Vagina (tissue), 2 donors: Measurements from ENCODE around the gene TPPP. TPM values are rescaled to one million over a fixed set of nuclear protein-coding genes. Genes with fewer than 3 reads are reported as not detected.
"Not testable (repeated sequence)": the region's sequence is repeated elsewhere in the genome, so short reads cannot be mapped to it uniquely, and the experiment has no call there.

Experiments
- DNase-seq, 2 donors: peaks; one replicate each; pipeline ENCODE4 v3.0.0-alpha.2; 2017; ENCODE audit errors: extremely low spot score in 2 of 2
- H3K27ac ChIP-seq: fragments of 200-600 bp; sonication (generic); one replicate; pipeline ENCODE4 v1.5.1; 2019
- H3K27me3 ChIP-seq: fragments of 200-600 bp; sonication (generic); one replicate; pipeline ENCODE4 v1.5.1; 2019
- H3K36me3 ChIP-seq, 2 donors: fragments of 200-600 bp; sonication (generic); one replicate each; pipeline ENCODE4 v1.5.1; 2017 to 2019
- H3K4me1 ChIP-seq: fragments of 200-600 bp; sonication (generic); one replicate; pipeline ENCODE4 v1.5.1; 2019
- H3K4me3 ChIP-seq, 2 donors: fragments of 200-600 bp; sonication (generic); 1 replicate in 1 of 2; 2 replicates in 1 of 2; pipeline ENCODE4 v1.5.1; 2016 to 2019
- H3K9me3 ChIP-seq: fragments of 200-600 bp; sonication (generic); one replicate; pipeline ENCODE4 v1.5.1; 2019
- CTCF ChIP-seq, 3 experiments: fragments of 450-650 bp in 2 of 3; fragments of 200-600 bp in 1 of 3; sonication (generic) in 1 of 3; IDR thresholded peaks; one replicate each; pipeline ENCODE4 v1.5.1; 2017 to 2019; ENCODE audit warnings: antibody characterized with exemption in 3 of 3, mild to moderate bottlenecking in 2 of 3, moderate library complexity in 2 of 3
- POLR2A ChIP-seq, 2 donors: fragments of 450-650 bp; IDR thresholded peaks; one replicate each; pipeline ENCODE4 v1.6.1; 2017; ENCODE audit warnings: antibody characterized with exemption in 2 of 2, mild to moderate bottlenecking in 2 of 2, moderate library complexity in 2 of 2
- POLR2AphosphoS5 ChIP-seq, 2 donors: sonication (generic); formaldehyde crosslinking; IDR thresholded peaks; one replicate each; pipeline ENCODE4 v1.9.0; 2017; ENCODE audit warnings: antibody characterized with exemption in 2 of 2, mild to moderate bottlenecking in 2 of 2, low read depth in 1 of 2; ENCODE audit not compliant: insufficient read depth in 1 of 2
- intact Hi-C: fragments of 100-400 bp; cut with DNase I; formaldehyde crosslinking; loops from one replicate; pipeline ENCODE4 v1.15.1; 2023
- total RNA-seq: library from RNA; depleted of rRNA; stranded (reverse); fragments of >200 nt; gene quantifications from one replicate; pipeline ENCODE4 v1.2.3, GENCODE V29; 2016

Gene TPPP
- total RNA-seq, 1 donor from 2014 or later = 4.7 TPM

- Histone ChIP-seq H3K27ac (no peak overlapping the region), H3K9me3 (no peaks in the 10 kb centered on the region), H3K36me3 (no peaks in the 10 kb centered on the region), H3K4me3 (no peak overlapping the region), H3K27me3 (no peaks in the 10 kb centered on the region), H3K4me1 (no peaks in the 10 kb centered on the region)
- intact Hi-C loops = no loop called here
- TF ChIP-seq CTCF (IDR thresholded peaks at IDR 0.05) (no peak), POLR2A (IDR thresholded peaks at IDR 0.05) (no peak), POLR2AphosphoS5 (IDR thresholded peaks at IDR 0.05; ENCODE audit: insufficient read depth in 1 of 2, low read depth in 1 of 2) (no peak)
- DNase-seq = peak in 1 of 2 donors; percentile 83
Observed at GRCh38 chr5:685262-686171, 7.6 kb downstream of the TPPP start.

GRCh38 chr5:684751-685216 is 8.4 kb downstream of the TPPP start:
- intact Hi-C loops = no loop called here
- TF ChIP-seq POLR2AphosphoS5 (IDR thresholded peaks at IDR 0.05; ENCODE audit: insufficient read depth in 1 of 2, low read depth in 1 of 2) (no peak), POLR2A (IDR thresholded peaks at IDR 0.05) (no peak)
- H3K9me3 ChIP-seq = no peaks in the 10 kb centered on the region
- H3K27ac ChIP-seq = no peak overlapping the region
- no peaks in the 10 kb centered on the region for H3K27me3 ChIP-seq
- no peak overlapping the region for H3K4me3 ChIP-seq
- H3K36me3 ChIP-seq = no peaks in the 10 kb centered on the region
- H3K4me1 ChIP-seq = no peaks in the 10 kb centered on the region
- DNase-seq = no peak

GRCh38 chr5:683551-684481 is 9.3 kb downstream of the TPPP start:
- Histone ChIP-seq H3K27ac (no peak overlapping the region), H3K36me3 (no peaks in the 10 kb centered on the region), H3K4me3 (no peak overlapping the region), H3K27me3 (no peaks in the 10 kb centered on the region), H3K9me3 (no peaks in the 10 kb centered on the region), H3K4me1 (no peaks in the 10 kb centered on the region)
- DNase-seq = peak in 1 of 2 donors; percentile 80
- no peak for TF ChIP-seq POLR2A (IDR thresholded peaks at IDR 0.05)
- no peak for TF ChIP-seq POLR2AphosphoS5 (IDR thresholded peaks at IDR 0.05; ENCODE audit: insufficient read depth in 1 of 2, low read depth in 1 of 2)
- no peak for TF ChIP-seq CTCF (IDR thresholded peaks at IDR 0.05)
- intact Hi-C loops = no loop called here

- H3K4me1 ChIP-seq, H3K36me3 ChIP-seq, H3K4me3 ChIP-seq, H3K27ac ChIP-seq, intact Hi-C loops, H3K9me3 ChIP-seq, H3K27me3 ChIP-seq: not testable (repeated sequence)
- peak in 1 of 2 donors; percentile 74 for DNase-seq
Observed at GRCh38 chr5:682651-683358, 10.3 kb downstream of the TPPP start.

GRCh38 chr5:682216-682615 is 10.9 kb downstream of the TPPP start:
- H3K27me3 ChIP-seq, H3K4me1 ChIP-seq, H3K4me3 ChIP-seq, H3K27ac ChIP-seq, intact Hi-C loops, H3K36me3 ChIP-seq, DNase-seq, H3K9me3 ChIP-seq: not testable (repeated sequence)

- H3K4me1 ChIP-seq, intact Hi-C loops, H3K36me3 ChIP-seq, H3K4me3 ChIP-seq, H3K27ac ChIP-seq, H3K9me3 ChIP-seq, H3K27me3 ChIP-seq: not testable (repeated sequence)
- peak in 1 of 2 donors; percentile 80 for DNase-seq
Observed at GRCh38 chr5:681317-682191, 11.6 kb downstream of the TPPP start.

GRCh38 chr5:680836-681235 is 12.3 kb downstream of the TPPP start:
- intact Hi-C loops, H3K36me3 ChIP-seq, H3K9me3 ChIP-seq, H3K27ac ChIP-seq, H3K27me3 ChIP-seq, H3K4me1 ChIP-seq, H3K4me3 ChIP-seq: not testable (repeated sequence)
- peak in 1 of 2 donors; percentile 22 for DNase-seq

- H3K9me3 ChIP-seq, H3K36me3 ChIP-seq, H3K4me1 ChIP-seq, H3K27ac ChIP-seq, H3K4me3 ChIP-seq, H3K27me3 ChIP-seq, intact Hi-C loops: not testable (repeated sequence)
- peak in 1 of 2 donors; percentile 52 for DNase-seq
Observed at GRCh38 chr5:680118-680795, 12.9 kb downstream of the TPPP start.
